H1 (cell line): ENCODE measurements around the gene DNAJB8. TPM values are rescaled to one million over a fixed set of nuclear protein-coding genes. Genes with fewer than 3 reads are reported as not detected.
A peak's percentile ranks its signal among the peaks of the same experiment; 100 is the strongest.

Experiments used
- CTCF ChIA-PET: fragments of 300-600 bp; sonication (Branson Sonifier 250); formaldehyde crosslinking; loops from one replicate; lab custom pipeline; 2021; ENCODE audit not compliant: partially characterized antibody; lab: Charles Lee
- POLR2A ChIA-PET: fragments of 300-600 bp; sonication (Branson Sonifier 250); formaldehyde crosslinking; loops from one replicate; lab custom pipeline; 2021; ENCODE audit warnings: inconsistent platforms; ENCODE audit not compliant: partially characterized antibody; lab: Charles Lee
- DNase-seq, 2 experiments: peaks; one replicate each; pipeline versions ENCODE4 v3.0.0 to v3.0.0-alpha.2; 2010 to 2022; ENCODE audit warnings: low spot score in 2 of 2, low read depth in 1 of 2, mixed read lengths in 1 of 2
- FAIRE-seq: peaks from 2 replicates; lab custom pipeline; 2011; peaks lifted over from hg19 to GRCh38; lab: Jason Lieb, UNC
- H2AFZ ChIP-seq: 2 replicates; pipeline ENCODE4 v1.8.1; 2012; ENCODE audit warnings: low read length, inconsistent platforms
- H2AK5ac ChIP-seq: 2 replicates; pipeline ENCODE4 v1.6.1; 2013; ENCODE audit warnings: low read depth, low read length
- H2BK120ac ChIP-seq: replicated peaks from 2 replicates; pipeline ENCODE3; 2013; ENCODE audit warnings: low read depth, low read length, inconsistent platforms
- H2BK12ac ChIP-seq: 2 replicates; pipeline ENCODE4 v1.6.1; 2013; ENCODE audit warnings: low read depth, low read length
- H2BK15ac ChIP-seq: 2 replicates; pipeline ENCODE4 v1.6.1; 2013; ENCODE audit warnings: low read length
- H2BK20ac ChIP-seq: 2 replicates; pipeline ENCODE4 v1.6.1; 2013; ENCODE audit warnings: low read length
- H2BK5ac ChIP-seq: 2 replicates; pipeline ENCODE4 v1.6.1; 2013; ENCODE audit warnings: low read depth, low read length
- H3K14ac ChIP-seq: 2 replicates; pipeline ENCODE4 v1.6.1; 2013; ENCODE audit warnings: inconsistent platforms; ENCODE audit not compliant: insufficient read length
- H3K18ac ChIP-seq: 2 replicates; pipeline ENCODE4 v1.6.1; 2013; ENCODE audit warnings: low read length; ENCODE audit errors: extremely low read depth
- H3K23ac ChIP-seq: 2 replicates; pipeline ENCODE4 v1.6.1; 2013; ENCODE audit warnings: inconsistent platforms; ENCODE audit not compliant: insufficient read length
- H3K23me2 ChIP-seq: 2 replicates; pipeline ENCODE4 v1.6.1; 2013; ENCODE audit warnings: low read depth, low read length
- H3K27ac ChIP-seq: 2 replicates; pipeline ENCODE4 v1.6.1; 2011; ENCODE audit warnings: low read depth, low read length, inconsistent platforms
- H3K27me3 ChIP-seq, 4 experiments: replicated peaks in 1 of 4; 1 replicate in 1 of 4; 2 replicates in 3 of 4; pipeline versions ENCODE4 v1.6.1 to v1.8.1; 2011 to 2013; ENCODE audit warnings: low read length in 3 of 4, mild to moderate bottlenecking in 3 of 4, inconsistent platforms in 2 of 4, mixed read lengths in 2 of 4, moderate library complexity in 1 of 4; ENCODE audit not compliant: control insufficient read depth in 3 of 4, insufficient read depth in 3 of 4; ENCODE audit errors: extremely low read depth in 1 of 4
- H3K36me3 ChIP-seq, 4 experiments: 2 replicates each; pipeline versions ENCODE4 v1.6.1 to v1.8.1; 2011 to 2013; ENCODE audit warnings: mild to moderate bottlenecking in 4 of 4, low read length in 3 of 4, moderate library complexity in 2 of 4, control low read depth in 1 of 4, inconsistent platforms in 1 of 4; ENCODE audit not compliant: insufficient read depth in 4 of 4, control insufficient read depth in 2 of 4
- H3K4ac ChIP-seq: replicated peaks from 2 replicates; pipeline ENCODE3; 2013; ENCODE audit warnings: low read length, low read depth, mixed read lengths, inconsistent platforms; ENCODE audit not compliant: insufficient read length
- H3K4me1 ChIP-seq, 4 experiments: replicated peaks in 1 of 4; 1 replicate in 1 of 4; 2 replicates in 3 of 4; pipeline versions ENCODE4 v1.6.1 to v1.8.1; 2011 to 2013; ENCODE audit warnings: low read length in 3 of 4, inconsistent platforms in 2 of 4, mixed read lengths in 1 of 4; ENCODE audit not compliant: insufficient read depth in 4 of 4, control insufficient read depth in 3 of 4
- H3K4me2 ChIP-seq, 2 experiments: 2 replicates each; pipeline versions ENCODE4 v1.6.1 to v1.8.1; 2011 to 2013; ENCODE audit warnings: low read depth in 2 of 2, low read length in 2 of 2, control low read depth in 1 of 2, inconsistent platforms in 1 of 2, mild to moderate bottlenecking in 1 of 2; ENCODE audit not compliant: insufficient read depth in 1 of 2
- H3K4me3 ChIP-seq, 4 experiments: fragments of 200-600, 300-600 bp in 1 of 4; sonication (generic), shearing (Covaris generic), sonication (Bioruptor Twin) in 1 of 4; 2 replicates each; pipeline versions ENCODE4 v1.5.1 to v1.8.1; 2011 to 2016; ENCODE audit warnings: low read length in 4 of 4, low read depth in 3 of 4, control low read depth in 2 of 4, inconsistent platforms in 2 of 4, mild to moderate bottlenecking in 2 of 4, mixed read lengths in 1 of 4, moderate library complexity in 1 of 4; ENCODE audit not compliant: insufficient read depth in 2 of 4; ENCODE audit errors: extremely low read depth in 1 of 4
- H3K56ac ChIP-seq: replicated peaks from 2 replicates; pipeline ENCODE3; 2013; ENCODE audit warnings: low read depth, mild to moderate bottlenecking, mixed read lengths, low read length, inconsistent platforms; ENCODE audit not compliant: insufficient read length
- H3K79me1 ChIP-seq: 2 replicates; pipeline ENCODE4 v1.6.1; 2013; ENCODE audit warnings: low read depth, low read length, control low read depth
- H3K79me2 ChIP-seq, 2 experiments: 2 replicates each; pipeline versions ENCODE4 v1.6.1 to v1.8.1; 2012 to 2013; ENCODE audit warnings: low read length in 2 of 2, mild to moderate bottlenecking in 2 of 2, inconsistent platforms in 1 of 2; ENCODE audit not compliant: insufficient read depth in 2 of 2, control insufficient read depth in 1 of 2
- H3K9ac ChIP-seq, 4 experiments: replicated peaks in 1 of 4; 1 replicate in 1 of 4; 2 replicates in 3 of 4; pipeline versions ENCODE4 v1.6.1 to v1.8.1; 2011 to 2013; ENCODE audit warnings: low read depth in 3 of 4, low read length in 3 of 4, control low read depth in 2 of 4, mild to moderate bottlenecking in 2 of 4, moderate library complexity in 2 of 4, inconsistent platforms in 1 of 4; ENCODE audit errors: extremely low read depth in 1 of 4
- H3K9me3 ChIP-seq, 2 experiments: 2 replicates each; pipeline versions ENCODE4 v1.6.1 to v1.8.1; 2012 to 2013; ENCODE audit warnings: mild to moderate bottlenecking in 2 of 2, moderate library complexity in 2 of 2, control low read depth in 1 of 2, inconsistent platforms in 1 of 2, low read depth in 1 of 2, low read length in 1 of 2, mixed read lengths in 1 of 2; ENCODE audit not compliant: insufficient read depth in 2 of 2
- H4K20me1 ChIP-seq, 2 experiments: replicated peaks in 1 of 2; 2 replicates each; pipeline versions ENCODE3 to v1.8.1; 2011 to 2013; ENCODE audit warnings: inconsistent platforms in 2 of 2, low read length in 2 of 2, mild to moderate bottlenecking in 1 of 2; ENCODE audit not compliant: insufficient read depth in 2 of 2, control insufficient read depth in 1 of 2
- H4K5ac ChIP-seq: 2 replicates; pipeline ENCODE4 v1.6.1; 2013; ENCODE audit warnings: low read length, low read depth, mixed read lengths, inconsistent platforms; ENCODE audit not compliant: insufficient read length
- H4K8ac ChIP-seq: 2 replicates; pipeline ENCODE4 v1.8.0; 2013; ENCODE audit warnings: mild to moderate bottlenecking, moderate library complexity, low read length, inconsistent platforms; ENCODE audit not compliant: insufficient read depth; ENCODE audit errors: extremely low read depth
- H4K91ac ChIP-seq: replicated peaks from 2 replicates; pipeline ENCODE3; 2013; ENCODE audit warnings: low read length, mixed read lengths, inconsistent platforms; ENCODE audit not compliant: insufficient read length
- CBX5 ChIP-seq: fragments of 300-800, 300-1000 bp; sonication (generic); IDR thresholded peaks from 2 replicates; pipeline ENCODE4 v1.7.1; 2016; ENCODE audit warnings: antibody characterized with exemption, low read length, low read depth
- CREB1 ChIP-seq: IDR thresholded peaks from 2 replicates; pipeline ENCODE4 v1.6.1; 2012; ENCODE audit warnings: inconsistent platforms
- EGR1 ChIP-seq: IDR thresholded peaks from 2 replicates; pipeline ENCODE4 v1.6.1; 2011; ENCODE audit warnings: low read depth, low read length, borderline replicate concordance
- FOSL1 ChIP-seq: IDR thresholded peaks from 2 replicates; pipeline ENCODE4 v1.6.1; 2011; ENCODE audit warnings: mild to moderate bottlenecking, low read depth, low read length, moderate library complexity; ENCODE audit not compliant: insufficient read depth
- POU5F1 ChIP-seq: IDR thresholded peaks from 2 replicates; pipeline ENCODE4 v1.6.1; 2011; ENCODE audit warnings: low read depth, mild to moderate bottlenecking, low read length, moderate library complexity
- RNF2 ChIP-seq: fragments of 200-900, 300-1000 bp; sonication (generic); IDR thresholded peaks from 2 replicates; pipeline ENCODE4 v1.7.1; 2016; ENCODE audit warnings: borderline replicate concordance, low read depth, mild to moderate bottlenecking, antibody characterized with exemption, low read length; ENCODE audit not compliant: poor library complexity, severe bottlenecking; ENCODE audit errors: missing control alignments
- SUZ12 ChIP-seq: fragments of 200-600 bp; sonication (generic); IDR thresholded peaks from 2 replicates; pipeline ENCODE4 v1.6.1; 2012; ENCODE audit warnings: mild to moderate bottlenecking, inconsistent platforms, low read length, moderate library complexity, mixed read lengths
- WGBS, 2 experiments: shearing (Covaris generic) in 1 of 2; methylation state at CpG; one replicate each; pipeline versions ENCODE4 v1.1.6 to v1.1.7; 2013 to 2015; ENCODE audit warnings: low lambda C conversion rate in 2 of 2, mixed read lengths in 2 of 2, inconsistent platforms in 1 of 2, low coverage in 1 of 2, missing lambda C conversion rate in 1 of 2; ENCODE audit not compliant: insufficient replicate concordance in 2 of 2, insufficient coverage in 1 of 2, insufficient read length in 1 of 2; ENCODE audit errors: extremely low coverage in 1 of 2, missing lambda C conversion rate in 1 of 2; 5-methylcytosine and 5-hydroxymethylcytosine counted together
- polyA plus RNA-seq, 7 experiments: library from polyadenylated mRNA; depleted of rRNA in 3 of 7; stranded (reverse) in 5 of 7; unstranded in 2 of 7; fragments of >200 nt in 5 of 7; fragments of 200-250 nt in 2 of 7; gene quantifications; 1 replicate in 5 of 7; 2 replicates in 1 of 7; 4 replicates in 1 of 7; pipeline versions ENCODE4 v1.2.1 to v1.2.3, GENCODE V29; 2011 to 2013; ENCODE audit warnings: missing spikeins in 2 of 7, mixed read lengths in 2 of 7
- total RNA-seq: library from RNA; stranded (reverse); fragmentation: NEBNext Ultra II Directional; extraction: Animal tissue kit (Norgen Biotek cat#: 25700); gene quantifications from 2 replicates; pipeline ENCODE4 v1.2.1, GENCODE V29; 2021
- TF ChIP-seq, protein P1 (sequence below): IDR thresholded peaks from 2 replicates; pipeline ENCODE4 v1.6.1; 2012; ENCODE audit warnings: inconsistent platforms
- TF ChIP-seq, protein P2 (sequence below): IDR thresholded peaks from 2 replicates; pipeline ENCODE4 v1.6.1; 2012; ENCODE audit warnings: low read length, inconsistent platforms
- TF ChIP-seq, protein P3 (sequence below): IDR thresholded peaks from 2 replicates; pipeline ENCODE4 v1.6.1; 2011; ENCODE audit warnings: low read depth, mild to moderate bottlenecking, low read length; ENCODE audit not compliant: insufficient read depth

Gene DNAJB8
- total and polyA plus RNA-seq, 2 of the 8 experiments (the other 6 are each of a cell fraction or from before 2014, with no cell fraction given), result not detected

DNA sequence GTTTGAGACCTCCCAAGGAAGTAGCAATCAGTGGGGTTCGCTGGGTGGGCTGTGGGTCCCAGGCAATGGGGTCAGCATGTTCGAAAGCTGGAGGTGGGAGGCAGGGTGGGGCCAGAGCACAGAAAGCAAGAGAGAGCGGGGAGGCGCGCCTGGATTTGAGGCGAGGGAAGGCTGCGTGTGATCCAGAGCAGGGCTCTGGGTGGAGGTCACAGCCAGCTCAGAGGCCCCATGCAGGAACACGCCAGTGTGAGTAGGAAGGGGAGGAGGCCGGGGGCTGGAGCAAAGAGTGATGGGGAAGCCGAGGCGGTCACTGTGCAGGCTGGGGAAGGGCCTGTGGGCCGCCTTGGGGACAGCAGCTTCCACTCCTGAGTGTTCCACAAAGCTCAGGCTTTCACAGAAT, 8.8 kb downstream of the DNAJB8 start:
- no peak overlapping the region for H2BK12ac ChIP-seq
- no peak overlapping the region for H2BK20ac ChIP-seq
- H3K36me3 ChIP-seq, result no peaks in the 10 kb centered on the region
- peak overlapping the region; percentile 28; the same call in 1 of the 2 replicates for H4K8ac ChIP-seq
- DNase-seq (no peak), FAIRE-seq (no peak)
- no peak overlapping the region for H2AFZ ChIP-seq
- no peak overlapping the region for H2BK15ac ChIP-seq
- peaks cover 0 to 6% (median 0%) of the 10 kb centered on the region in 4 experiments; a peak in 4 of 7 replicates for H3K27me3 ChIP-seq
- H3K9ac ChIP-seq, result no peak overlapping the region
- H4K91ac ChIP-seq, result no peak overlapping the region
- no peak overlapping the region for H4K5ac ChIP-seq
- H3K56ac ChIP-seq, result no peak overlapping the region
- 89% methylated on average over 11 of the region's 12 CpGs; no CpG with 5 or more reads in 1 of the 2 experiments for WGBS, 2 experiments
- H3K18ac ChIP-seq, result no peak overlapping the region
- no peak overlapping the region for H3K27ac ChIP-seq
- peaks cover 0 to 2% of the 10 kb centered on the region in 2 experiments for H4K20me1 ChIP-seq
- no peaks in the 10 kb centered on the region for H3K79me1 ChIP-seq
- H3K4me1 ChIP-seq, result peaks cover 0 to 5% (median 0%) of the 10 kb centered on the region in 4 experiments; a peak in 1 of 7 replicates
- no peaks in the 10 kb centered on the region for H3K9me3 ChIP-seq
- H3K4me3 ChIP-seq, result no peak overlapping the region
- no peak overlapping the region for H3K4me2 ChIP-seq
- no peak overlapping the region for H2BK5ac ChIP-seq
- ChIA-PET POLR2A (interaction anchor here (1.0 kb wide), 1 partner anchor 37 kb away, joined by 3 read pairs; no protein-coding TSS in a partner anchor), CTCF (interaction anchor here (0.7 to 12.7 kb wide), 12 partner anchors 9 to 118 kb away, joined by 3 to 135 read pairs (median 4); no protein-coding TSS in a partner anchor)
- H2AK5ac ChIP-seq, result no peak overlapping the region
- no peak overlapping the region for H3K23ac ChIP-seq
- no peak overlapping the region for H3K4ac ChIP-seq
- H3K23me2 ChIP-seq, result no peaks in the 10 kb centered on the region
- no peaks in the 10 kb centered on the region for H3K79me2 ChIP-seq
- no peak overlapping the region for H2BK120ac ChIP-seq
- no peak overlapping the region for H3K14ac ChIP-seq
- TF ChIP-seq, protein P1, sequence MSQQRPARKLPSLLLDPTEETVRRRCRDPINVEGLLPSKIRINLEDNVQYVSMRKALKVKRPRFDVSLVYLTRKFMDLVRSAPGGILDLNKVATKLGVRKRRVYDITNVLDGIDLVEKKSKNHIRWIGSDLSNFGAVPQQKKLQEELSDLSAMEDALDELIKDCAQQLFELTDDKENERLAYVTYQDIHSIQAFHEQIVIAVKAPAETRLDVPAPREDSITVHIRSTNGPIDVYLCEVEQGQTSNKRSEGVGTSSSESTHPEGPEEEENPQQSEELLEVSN, result no peak
- TF ChIP-seq, protein P2, sequence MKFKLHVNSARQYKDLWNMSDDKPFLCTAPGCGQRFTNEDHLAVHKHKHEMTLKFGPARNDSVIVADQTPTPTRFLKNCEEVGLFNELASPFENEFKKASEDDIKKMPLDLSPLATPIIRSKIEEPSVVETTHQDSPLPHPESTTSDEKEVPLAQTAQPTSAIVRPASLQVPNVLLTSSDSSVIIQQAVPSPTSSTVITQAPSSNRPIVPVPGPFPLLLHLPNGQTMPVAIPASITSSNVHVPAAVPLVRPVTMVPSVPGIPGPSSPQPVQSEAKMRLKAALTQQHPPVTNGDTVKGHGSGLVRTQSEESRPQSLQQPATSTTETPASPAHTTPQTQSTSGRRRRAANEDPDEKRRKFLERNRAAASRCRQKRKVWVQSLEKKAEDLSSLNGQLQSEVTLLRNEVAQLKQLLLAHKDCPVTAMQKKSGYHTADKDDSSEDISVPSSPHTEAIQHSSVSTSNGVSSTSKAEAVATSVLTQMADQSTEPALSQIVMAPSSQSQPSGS, result no peak
- no peak for TF ChIP-seq POU5F1
- no peak for TF ChIP-seq CREB1
- TF ChIP-seq SUZ12, result no peak
- TF ChIP-seq, protein P3, sequence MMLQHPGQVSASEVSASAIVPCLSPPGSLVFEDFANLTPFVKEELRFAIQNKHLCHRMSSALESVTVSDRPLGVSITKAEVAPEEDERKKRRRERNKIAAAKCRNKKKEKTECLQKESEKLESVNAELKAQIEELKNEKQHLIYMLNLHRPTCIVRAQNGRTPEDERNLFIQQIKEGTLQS, result no peak
- no peak for TF ChIP-seq FOSL1
- no peak for TF ChIP-seq RNF2
- no peak for TF ChIP-seq CBX5
- TF ChIP-seq EGR1, result no peak
